ENCODE measurements around the gene TAS2R8. TPM values are rescaled to one million over a fixed set of nuclear protein-coding genes. Genes with fewer than 3 reads are reported as not detected.

TAS2R8 gene
- total RNA-seq, result not detected
- not detected for polyA plus RNA-seq

- no peak within 1 kb of the TSS for H3K4me3 ChIP-seq (ENCODE audit: low read length in 2 of 2)
- H3K27me3 ChIP-seq (ENCODE audit: insufficient read depth, low read length), result no peaks in the 10 kb centered on the region
- peaks cover 0 to 3% (median 0%) of the 10 kb centered on the region in 8 donors for H3K9me3 Mint-ChIP-seq
- ChIA-PET POLR2A (ENCODE audit: partially characterized antibody) (no interaction called here), CTCF (ENCODE audit: partially characterized antibody) (no interaction called here)
- H3K36me3 ChIP-seq (ENCODE audit: insufficient read depth, low read length), result no peaks in the 10 kb centered on the region
- H3K36me3 Mint-ChIP-seq, result no peaks in the 10 kb centered on the region
- DNase-seq, result no peak
- H3K27ac Mint-ChIP-seq, result no peak within 1 kb of the TSS
- no peaks in the 10 kb centered on the region for H3K4me1 Mint-ChIP-seq
- intact Hi-C loops (cut with micrococcal nuclease), result no loop called here
- H3K27me3 Mint-ChIP-seq, result peaks cover 19 to 21% of the 10 kb centered on the region in 2 donors
- no peak within 1 kb of the TSS for H3K27ac ChIP-seq (ENCODE audit: low read depth, low read length)
- H3K9me3 ChIP-seq (ENCODE audit: control insufficient read depth in 1 of 2, low read length in 2 of 2), result no peaks in the 10 kb centered on the region
- H3K4me3 Mint-ChIP-seq, result no peak within 1 kb of the TSS
- no peaks in the 10 kb centered on the region for H3K4me1 ChIP-seq (ENCODE audit: insufficient read depth, low read length)
These were observed at the start of gene TAS2R8 for GRCh38 chr12:10807186-10807585. TSS of gene TAS2R8 (minus strand) at chr12:10807286. CDS start at chr12:10806980, 306 bp downstream.

GRCh38 chr12:10855807-10856206 lies 48.7 kb upstream of the TAS2R8 start:
- peaks cover 2 to 51% (median 38%) of the 10 kb centered on the region in 8 donors for H3K9me3 Mint-ChIP-seq
- Histone ChIP-seq H3K4me3 (ENCODE audit: low read length in 2 of 2) (no peak overlapping the region), H3K36me3 (ENCODE audit: insufficient read depth, low read length) (no peaks in the 10 kb centered on the region), H3K27ac (ENCODE audit: low read depth, low read length) (no peak overlapping the region), H3K27me3 (ENCODE audit: insufficient read depth, low read length) (no peaks in the 10 kb centered on the region), H3K9me3 (ENCODE audit: control insufficient read depth in 1 of 2, low read length in 2 of 2) (peaks cover 0 to 6% of the 10 kb centered on the region in 2 donors), H3K4me1 (ENCODE audit: insufficient read depth, low read length) (peaks cover 19% of the 10 kb centered on the region)
- H3K27me3 Mint-ChIP-seq, result no peaks in the 10 kb centered on the region
- H3K4me3 Mint-ChIP-seq, result no peak overlapping the region
- intact Hi-C loops (cut with micrococcal nuclease), result no loop called here
- peaks cover 45 to 66% of the 10 kb centered on the region in 2 donors for H3K36me3 Mint-ChIP-seq
- no peak overlapping the region for H3K27ac Mint-ChIP-seq
- H3K4me1 Mint-ChIP-seq, result peaks cover 26 to 45% (median 28%) of the 10 kb centered on the region in 4 donors
- CTCF ChIA-PET (ENCODE audit: partially characterized antibody), result interaction anchor here (1.4 kb wide), 1 partner anchor 344 kb away, joined by 4 read pairs; no protein-coding TSS in a partner anchor
- no peak for DNase-seq
- POLR2A ChIA-PET (ENCODE audit: partially characterized antibody), result no interaction called here

GRCh38 chr12:10853776-10854175 lies 46.7 kb upstream of the TAS2R8 start:
- CTCF ChIA-PET (ENCODE audit: partially characterized antibody), result no interaction called here
- Histone ChIP-seq H3K4me1 (ENCODE audit: insufficient read depth, low read length) (peaks cover 36% of the 10 kb centered on the region), H3K27ac (ENCODE audit: low read depth, low read length) (no peak overlapping the region), H3K9me3 (ENCODE audit: control insufficient read depth in 1 of 2, low read length in 2 of 2) (peaks cover 0 to 6% of the 10 kb centered on the region in 2 donors), H3K27me3 (ENCODE audit: insufficient read depth, low read length) (no peaks in the 10 kb centered on the region), H3K4me3 (ENCODE audit: low read length in 2 of 2) (no peak overlapping the region), H3K36me3 (ENCODE audit: insufficient read depth, low read length) (no peaks in the 10 kb centered on the region)
- Mint-ChIP-seq H3K9me3 (peaks cover 2 to 33% (median 27%) of the 10 kb centered on the region in 8 donors), H3K27ac (peak overlapping the region in 1 of 7 donors; percentile 47), H3K4me1 (peaks cover 41 to 61% (median 44%) of the 10 kb centered on the region in 4 donors), H3K27me3 (no peaks in the 10 kb centered on the region), H3K4me3 (no peak overlapping the region), H3K36me3 (peaks cover 32 to 51% of the 10 kb centered on the region in 2 donors)
- POLR2A ChIA-PET (ENCODE audit: partially characterized antibody), result no interaction called here
- intact Hi-C loops (cut with micrococcal nuclease), result no loop called here
- DNase-seq, result no peak

- no peaks in the 10 kb centered on the region for H3K36me3 ChIP-seq (ENCODE audit: insufficient read depth, low read length)
- peak in 4 of 5 donors; percentile 6 to 15 (median 12) for DNase-seq
- H3K4me1 ChIP-seq (ENCODE audit: insufficient read depth, low read length), result peaks cover 36% of the 10 kb centered on the region
- H3K27ac ChIP-seq (ENCODE audit: low read depth, low read length), result no peak overlapping the region
- no peak overlapping the region for H3K4me3 ChIP-seq (ENCODE audit: low read length in 2 of 2)
- peaks cover 28 to 50% of the 10 kb centered on the region in 2 donors for H3K36me3 Mint-ChIP-seq
- H3K9me3 ChIP-seq (ENCODE audit: control insufficient read depth in 1 of 2, low read length in 2 of 2), result peaks cover 0 to 3% of the 10 kb centered on the region in 2 donors
- peaks cover 0 to 11% (median 6%) of the 10 kb centered on the region in 8 donors for H3K9me3 Mint-ChIP-seq
- H3K27me3 ChIP-seq (ENCODE audit: insufficient read depth, low read length), result no peaks in the 10 kb centered on the region
- ChIA-PET POLR2A (ENCODE audit: partially characterized antibody) (no interaction called here), CTCF (ENCODE audit: partially characterized antibody) (no interaction called here)
- H3K4me1 Mint-ChIP-seq, result peaks cover 41 to 61% (median 46%) of the 10 kb centered on the region in 4 donors
- H3K4me3 Mint-ChIP-seq, result peak overlapping the region in 6 of 8 donors; percentile 2 to 67 (median 18)
- intact Hi-C loops (cut with micrococcal nuclease), result no loop called here
- H3K27me3 Mint-ChIP-seq, result no peaks in the 10 kb centered on the region
- H3K27ac Mint-ChIP-seq, result peak overlapping the region in 5 of 7 donors; percentile 0 to 82 (median 68)
These were observed 44.3 kb upstream of the TAS2R8 start for GRCh38 chr12:10851243-10851858.

- peak within 1 kb of the TSS in 5 of 8 donors; percentile 7 to 67 (median 9) for H3K4me3 Mint-ChIP-seq
- Histone ChIP-seq H3K4me1 (ENCODE audit: insufficient read depth, low read length) (peaks cover 36% of the 10 kb centered on the region), H3K27ac (ENCODE audit: low read depth, low read length) (no peak within 1 kb of the TSS), H3K27me3 (ENCODE audit: insufficient read depth, low read length) (no peaks in the 10 kb centered on the region), H3K36me3 (ENCODE audit: insufficient read depth, low read length) (no peaks in the 10 kb centered on the region), H3K9me3 (ENCODE audit: control insufficient read depth in 1 of 2, low read length in 2 of 2) (no peaks in the 10 kb centered on the region), H3K4me3 (ENCODE audit: low read length in 2 of 2) (no peak within 1 kb of the TSS)
- POLR2A ChIA-PET (ENCODE audit: partially characterized antibody), result no interaction called here
- peaks cover 0 to 4% (median 0%) of the 10 kb centered on the region in 8 donors for H3K9me3 Mint-ChIP-seq
- H3K4me1 Mint-ChIP-seq, result peaks cover 39 to 52% (median 43%) of the 10 kb centered on the region in 4 donors
- peak; percentile 37 to 62 (median 50) for DNase-seq
- intact Hi-C loops (cut with micrococcal nuclease), result no loop called here
- CTCF ChIA-PET (ENCODE audit: partially characterized antibody), result no interaction called here
- H3K27me3 Mint-ChIP-seq, result no peaks in the 10 kb centered on the region
- H3K27ac Mint-ChIP-seq, result peak within 1 kb of the TSS in 6 of 7 donors; percentile 8 to 88 (median 58)
- H3K36me3 Mint-ChIP-seq, result peaks cover 26 to 52% of the 10 kb centered on the region in 2 donors
These were observed 42.4 kb upstream of the TAS2R8 start, which contains the start of gene PRR4 for GRCh38 chr12:10849425-10849878. TSS of gene PRR4 (minus strand) at chr12:10849475. CDS start at chr12:10849437, 38 bp downstream.

- CTCF ChIA-PET (ENCODE audit: partially characterized antibody), result no interaction called here
- H3K27me3 ChIP-seq (ENCODE audit: insufficient read depth, low read length), result no peaks in the 10 kb centered on the region
- H3K4me1 Mint-ChIP-seq, result peaks cover 34 to 39% (median 35%) of the 10 kb centered on the region in 4 donors
- peaks cover 35% of the 10 kb centered on the region for H3K4me1 ChIP-seq (ENCODE audit: insufficient read depth, low read length)
- intact Hi-C loops (cut with micrococcal nuclease), result no loop called here
- no peak overlapping the region for H3K4me3 ChIP-seq (ENCODE audit: low read length in 2 of 2)
- H3K9me3 ChIP-seq (ENCODE audit: control insufficient read depth in 1 of 2, low read length in 2 of 2), result no peaks in the 10 kb centered on the region
- DNase-seq, result no peak
- no peaks in the 10 kb centered on the region for H3K36me3 ChIP-seq (ENCODE audit: insufficient read depth, low read length)
- POLR2A ChIA-PET (ENCODE audit: partially characterized antibody), result no interaction called here
- peak overlapping the region in 1 of 7 donors; percentile 42 for H3K27ac Mint-ChIP-seq
- no peak overlapping the region for H3K4me3 Mint-ChIP-seq
- H3K36me3 Mint-ChIP-seq, result peaks cover 26 to 59% of the 10 kb centered on the region in 2 donors
- no peaks in the 10 kb centered on the region for H3K27me3 Mint-ChIP-seq
- no peak overlapping the region for H3K27ac ChIP-seq (ENCODE audit: low read depth, low read length)
- H3K9me3 Mint-ChIP-seq, result peaks cover 0 to 4% (median 0%) of the 10 kb centered on the region in 8 donors
These were observed 40.7 kb upstream of the TAS2R8 start for GRCh38 chr12:10847744-10848143.

GRCh38 chr12:10842862-10843261 lies 35.8 kb upstream of the TAS2R8 start:
- Histone ChIP-seq H3K4me1 (ENCODE audit: insufficient read depth, low read length) (no peaks in the 10 kb centered on the region), H3K36me3 (ENCODE audit: insufficient read depth, low read length) (no peaks in the 10 kb centered on the region), H3K27me3 (ENCODE audit: insufficient read depth, low read length) (no peaks in the 10 kb centered on the region), H3K27ac (ENCODE audit: low read depth, low read length) (no peak overlapping the region), H3K4me3 (ENCODE audit: low read length in 2 of 2) (no peak overlapping the region), H3K9me3 (ENCODE audit: control insufficient read depth in 1 of 2, low read length in 2 of 2) (no peaks in the 10 kb centered on the region)
- peaks cover 0 to 3% (median under 1%) of the 10 kb centered on the region in 4 donors for H3K4me1 Mint-ChIP-seq
- no peaks in the 10 kb centered on the region for H3K27me3 Mint-ChIP-seq
- CTCF ChIA-PET (ENCODE audit: partially characterized antibody), result no interaction called here
- H3K4me3 Mint-ChIP-seq, result no peak overlapping the region
- intact Hi-C loops (cut with micrococcal nuclease), result no loop called here
- POLR2A ChIA-PET (ENCODE audit: partially characterized antibody), result no interaction called here
- H3K27ac Mint-ChIP-seq, result peak overlapping the region in 1 of 7 donors; percentile 7
- DNase-seq, result no peak
- H3K36me3 Mint-ChIP-seq, result peaks cover 19 to 47% of the 10 kb centered on the region in 2 donors
- H3K9me3 Mint-ChIP-seq, result peaks cover 0 to 4% (median 0%) of the 10 kb centered on the region in 8 donors

Measured in CD4-positive, alpha-beta memory T cell (primary cell).